ENCODE measurements around the gene SCAF11.

Gene SCAF11

GRCh38 chr12:45915405-45915804 is 75.0 kb downstream of the SCAF11 start:
- no peak for DNase-seq (ENCODE audit: low read depth in 2 of 3, low spot score in 2 of 3)

- DNase-seq (ENCODE audit: low read depth in 2 of 3, low spot score in 2 of 3) = no peak
Observed at GRCh38 chr12:45914090-45914489, 76.3 kb downstream of the SCAF11 start.

- DNase-seq (ENCODE audit: low read depth in 2 of 3, low spot score in 2 of 3) = no peak
Observed at GRCh38 chr12:45913631-45914030, 76.7 kb downstream of the SCAF11 start.

GRCh38 chr12:45912774-45913173 is 77.6 kb downstream of the SCAF11 start:
- no peak for DNase-seq (ENCODE audit: low read depth in 2 of 3, low spot score in 2 of 3)

GRCh38 chr12:45909041-45909713 is 81.2 kb downstream of the SCAF11 start:
- no peak for DNase-seq (ENCODE audit: low read depth in 2 of 3, low spot score in 2 of 3)

GRCh38 chr12:45907955-45908354 is 82.4 kb downstream of the SCAF11 start:
- DNase-seq (ENCODE audit: low read depth in 2 of 3, low spot score in 2 of 3) = no peak

GRCh38 chr12:45898094-45898493 is 92.3 kb downstream of the SCAF11 start:
- no peak for DNase-seq (ENCODE audit: low read depth in 2 of 3, low spot score in 2 of 3)

GRCh38 chr12:45895961-45896360 is 94.4 kb downstream of the SCAF11 start:
- no peak for DNase-seq (ENCODE audit: low read depth in 2 of 3, low spot score in 2 of 3)

GRCh38 chr12:45893240-45893639 is 97.1 kb downstream of the SCAF11 start:
- DNase-seq (ENCODE audit: low read depth in 2 of 3, low spot score in 2 of 3) = no peak

GRCh38 chr12:45890276-45890675 is 100.1 kb downstream of the SCAF11 start:
- DNase-seq (ENCODE audit: low read depth in 2 of 3, low spot score in 2 of 3) = no peak

GRCh38 chr12:45887544-45887943 is 102.8 kb downstream of the SCAF11 start:
- no peak for DNase-seq (ENCODE audit: low read depth in 2 of 3, low spot score in 2 of 3)

GRCh38 chr12:45886685-45887084 is 103.7 kb downstream of the SCAF11 start:
- no peak for DNase-seq (ENCODE audit: low read depth in 2 of 3, low spot score in 2 of 3)

- DNase-seq (ENCODE audit: low read depth in 2 of 3, low spot score in 2 of 3) = no peak
Observed at GRCh38 chr12:45883187-45883586, 107.2 kb downstream of the SCAF11 start.

GRCh38 chr12:45880533-45880932 is 109.8 kb downstream of the SCAF11 start:
- no peak for DNase-seq (ENCODE audit: low read depth in 2 of 3, low spot score in 2 of 3)

GRCh38 chr12:45879363-45879895 is 110.9 kb downstream of the SCAF11 start:
- DNase-seq (ENCODE audit: low read depth in 2 of 3, low spot score in 2 of 3) = no peak

- DNase-seq (ENCODE audit: low read depth in 2 of 3, low spot score in 2 of 3) = no peak
Observed at GRCh38 chr12:45878630-45879255, 111.6 kb downstream of the SCAF11 start.

GRCh38 chr12:45877069-45877468 is 113.3 kb downstream of the SCAF11 start:
- DNase-seq (ENCODE audit: low read depth in 2 of 3, low spot score in 2 of 3) = no peak

- DNase-seq (ENCODE audit: low read depth in 2 of 3, low spot score in 2 of 3) = no peak
Observed at GRCh38 chr12:45872446-45872845, 117.9 kb downstream of the SCAF11 start.

Data from activated CD8-positive, alpha-beta memory T cell treated with anti-CD3 and anti-CD28 coated beads for 48 hours (primary cell).